Measurements from ENCODE around the gene ENOX1. TPM values are rescaled to one million over a fixed set of nuclear protein-coding genes. Genes with fewer than 3 reads are reported as not detected.

The ENOX1 gene
- total and polyA plus RNA-seq, 2 of the 8 experiments (the other 6 are each of a cell fraction or from before 2014, with no cell fraction given) = 0.23 to 0.37 TPM

GRCh38 chr13:43180036-43180660 is 606.6 kb downstream of the ENOX1 start:
- WGBS, 2 experiments (ENCODE audit: extremely low coverage in 1 of 2, insufficient coverage in 1 of 2, insufficient read length in 1 of 2, insufficient replicate concordance in 2 of 2, low coverage in 1 of 2, low lambda C conversion rate in 2 of 2, missing lambda C conversion rate in 1 of 2) = 82% methylated on average over 9 of the region's 9 CpGs; no CpG with 5 or more reads in 1 of the 2 experiments
- no peak overlapping the region for H4K8ac ChIP-seq (ENCODE audit: extremely low read depth, insufficient read depth, low read length)
- H2AFZ ChIP-seq (ENCODE audit: low read length) = no peak overlapping the region
- no peaks in the 10 kb centered on the region; a peak in 1 of 4 replicates for H3K9me3 ChIP-seq (ENCODE audit: insufficient read depth in 2 of 2, low read depth in 1 of 2, low read length in 1 of 2)
- no peak overlapping the region for H3K4me3 ChIP-seq (ENCODE audit: extremely low read depth in 1 of 4, insufficient read depth in 2 of 4, low read depth in 3 of 4, low read length in 4 of 4)
- peaks cover 0 to 3% (median 0%) of the 10 kb centered on the region in 4 experiments; a peak in 1 of 7 replicates for H3K4me1 ChIP-seq (replicated peaks in 1 of 4; ENCODE audit: control insufficient read depth in 3 of 4, insufficient read depth in 4 of 4, low read length in 3 of 4)
- H3K56ac ChIP-seq (replicated peaks; ENCODE audit: insufficient read length, low read depth, low read length) = no peak overlapping the region
- H3K18ac ChIP-seq (ENCODE audit: extremely low read depth, low read length) = no peak overlapping the region
- no peak overlapping the region for H2BK15ac ChIP-seq (ENCODE audit: low read length)
- no peaks in the 10 kb centered on the region for H3K79me2 ChIP-seq (ENCODE audit: control insufficient read depth in 1 of 2, insufficient read depth in 2 of 2, low read length in 2 of 2)
- H2BK12ac ChIP-seq (ENCODE audit: low read depth, low read length) = no peak overlapping the region
- H4K91ac ChIP-seq (replicated peaks; ENCODE audit: insufficient read length, low read length) = no peak overlapping the region
- no peak for FAIRE-seq
- H3K4me2 ChIP-seq (ENCODE audit: insufficient read depth in 1 of 2, low read depth in 2 of 2, low read length in 2 of 2) = no peak overlapping the region
- H4K5ac ChIP-seq (ENCODE audit: insufficient read length, low read depth, low read length) = no peak overlapping the region
- no peak overlapping the region for H2BK20ac ChIP-seq (ENCODE audit: low read length)
- H3K9ac ChIP-seq (replicated peaks in 1 of 4; ENCODE audit: extremely low read depth in 1 of 4, low read depth in 3 of 4, low read length in 3 of 4) = no peak overlapping the region
- DNase-seq (ENCODE audit: low read depth in 1 of 2, low spot score in 2 of 2) = no peak
- H2BK5ac ChIP-seq (ENCODE audit: low read depth, low read length) = no peak overlapping the region
- POLR2A ChIA-PET (ENCODE audit: partially characterized antibody) = no interaction called here
- no peaks in the 10 kb centered on the region for H3K79me1 ChIP-seq (ENCODE audit: low read depth, low read length)
- no peaks in the 10 kb centered on the region for H3K36me3 ChIP-seq (ENCODE audit: control insufficient read depth in 2 of 4, insufficient read depth in 4 of 4, low read length in 3 of 4)
- no peaks in the 10 kb centered on the region for H3K27me3 ChIP-seq (replicated peaks in 1 of 4; ENCODE audit: control insufficient read depth in 3 of 4, extremely low read depth in 1 of 4, insufficient read depth in 3 of 4, low read length in 3 of 4)
- no peak overlapping the region for H3K14ac ChIP-seq (ENCODE audit: insufficient read length)
- no peak overlapping the region for H2BK120ac ChIP-seq (replicated peaks; ENCODE audit: low read depth, low read length)
- no peaks in the 10 kb centered on the region for H3K23me2 ChIP-seq (ENCODE audit: low read depth, low read length)
- H2AK5ac ChIP-seq (ENCODE audit: low read depth, low read length) = no peak overlapping the region
- H3K27ac ChIP-seq (ENCODE audit: low read depth, low read length) = no peak overlapping the region
- H3K4ac ChIP-seq (replicated peaks; ENCODE audit: insufficient read length, low read depth, low read length) = no peak overlapping the region
- H3K23ac ChIP-seq (ENCODE audit: insufficient read length) = no peak overlapping the region
- H4K20me1 ChIP-seq (replicated peaks in 1 of 2; ENCODE audit: control insufficient read depth in 1 of 2, insufficient read depth in 2 of 2, low read length in 2 of 2) = no peaks in the 10 kb centered on the region
- CTCF ChIA-PET (ENCODE audit: partially characterized antibody) = interaction anchor here (1.0 to 1.3 kb wide), 4 partner anchors 79 to 488 kb away, joined by 3 to 5 read pairs (median 3); no protein-coding TSS in a partner anchor
- TF ChIP-seq POLR2AphosphoS5 (IDR thresholded peaks at IDR 0.05; ENCODE audit: low read depth, low read length) = no peak
- no peak for TF ChIP-seq MAX (IDR thresholded peaks at IDR 0.05)
- TF ChIP-seq RAD21 (IDR thresholded peaks at IDR 0.05 in 1 of 2, conservative IDR thresholded peaks at IDR 0.05 in 1 of 2; ENCODE audit: low read depth in 2 of 2, low read length in 2 of 2) = no peak
- no peak for TF ChIP-seq EZH2 (IDR thresholded peaks at IDR 0.05; ENCODE audit: low read depth, low read length, severe bottlenecking)
- no peak for TF ChIP-seq JUN (IDR thresholded peaks at IDR 0.05; ENCODE audit: low read depth, low read length)
- TF ChIP-seq YY1 (IDR thresholded peaks at IDR 0.05; ENCODE audit: low read depth, low read length) = no peak
- TF ChIP-seq SAP30 (IDR thresholded peaks at IDR 0.05; ENCODE audit: insufficient read depth, insufficient replicate concordance, low read length) = no peak
- TF ChIP-seq EGR1 (IDR thresholded peaks at IDR 0.05; ENCODE audit: borderline replicate concordance, low read depth, low read length) = no peak
- TF ChIP-seq BCL11A (IDR thresholded peaks at IDR 0.05; ENCODE audit: low read depth in 2 of 2, low read length in 2 of 2) = no peak
- no peak for TF ChIP-seq NANOG (IDR thresholded peaks at IDR 0.05; ENCODE audit: insufficient read depth, low read depth, low read length, poor library complexity, severe bottlenecking)
- TF ChIP-seq TEAD4 (IDR thresholded peaks at IDR 0.05; ENCODE audit: low read depth, low read length) = no peak

Measured in H1 (cell line).